Neural cell (in vitro differentiated cells): ENCODE measurements around the gene BABAM2.

Source experiments
- EP300 ChIP-seq: fragments of 450-650 bp; conservative IDR thresholded peaks from 2 replicates; pipeline ENCODE4 v1.6.1; 2014; ENCODE audit warnings: antibody characterized with exemption, mild to moderate bottlenecking, moderate library complexity; ENCODE audit not compliant: poor library complexity, severe bottlenecking
- EZH2 ChIP-seq: fragments of 200-600, 300-800 bp; shearing (Covaris generic), sonication (generic); IDR thresholded peaks from 2 replicates; pipeline ENCODE4 v1.6.1; 2014; ENCODE audit warnings: antibody characterized with exemption, low read length, borderline replicate concordance, mild to moderate bottlenecking; ENCODE audit not compliant: insufficient read depth, poor library complexity, severe bottlenecking
- MXI1 ChIP-seq: fragments of 450-650 bp; conservative IDR thresholded peaks from 2 replicates; pipeline ENCODE4 v1.6.1; 2014; ENCODE audit warnings: antibody characterized with exemption, mild to moderate bottlenecking; ENCODE audit not compliant: poor library complexity, severe bottlenecking
- POLR2AphosphoS5 ChIP-seq: IDR thresholded peaks from 2 replicates; pipeline ENCODE4 v1.6.1; 2012
- SMC3 ChIP-seq: fragments of 450-650 bp; conservative IDR thresholded peaks from 2 replicates; pipeline ENCODE4 v1.6.1; 2014; ENCODE audit warnings: antibody characterized with exemption, mild to moderate bottlenecking, moderate library complexity; ENCODE audit not compliant: poor library complexity
- TAF1 ChIP-seq: IDR thresholded peaks from 2 replicates; pipeline ENCODE4 v1.6.1; 2012; ENCODE audit warnings: low read depth
- TF ChIP-seq, protein P1 (sequence below): fragments of 450-650 bp; IDR thresholded peaks from 2 replicates; pipeline ENCODE4 v1.5.1; 2014; ENCODE audit warnings: antibody characterized with exemption, mild to moderate bottlenecking, moderate library complexity; ENCODE audit not compliant: poor library complexity, severe bottlenecking
- TF ChIP-seq, protein P2 (sequence below): IDR thresholded peaks from 2 replicates; pipeline ENCODE4 v1.6.1; 2012; ENCODE audit warnings: borderline replicate concordance

DNA sequence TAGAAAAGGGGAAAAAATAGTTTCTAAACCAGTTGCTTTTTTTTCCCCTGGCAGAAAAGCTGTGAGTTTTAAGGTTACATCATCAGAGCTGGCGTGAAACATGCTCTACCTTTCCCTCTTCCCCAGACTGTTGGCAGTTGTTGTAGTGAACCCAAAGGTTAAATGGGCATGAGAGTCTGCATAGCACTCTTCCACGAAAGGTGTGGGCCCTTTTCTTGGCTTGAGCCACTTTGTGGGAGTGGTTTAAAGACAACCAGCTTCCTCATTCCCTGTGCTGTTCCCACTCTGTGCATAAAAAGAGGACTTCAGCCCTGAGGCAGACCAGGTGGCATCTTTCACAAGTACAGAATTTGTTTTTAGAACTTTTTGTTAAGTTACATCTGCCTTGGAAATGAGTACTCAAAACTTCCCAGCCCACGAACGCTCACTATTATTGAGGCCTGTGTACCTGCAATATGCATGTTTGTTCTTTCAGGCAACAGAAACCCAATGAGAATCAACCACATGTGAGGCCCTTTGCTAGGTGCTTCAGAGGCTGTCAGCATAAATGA is 243.8 kb downstream of the BABAM2 start:
- TF ChIP-seq TAF1 = no peak
- TF ChIP-seq, protein P1, sequence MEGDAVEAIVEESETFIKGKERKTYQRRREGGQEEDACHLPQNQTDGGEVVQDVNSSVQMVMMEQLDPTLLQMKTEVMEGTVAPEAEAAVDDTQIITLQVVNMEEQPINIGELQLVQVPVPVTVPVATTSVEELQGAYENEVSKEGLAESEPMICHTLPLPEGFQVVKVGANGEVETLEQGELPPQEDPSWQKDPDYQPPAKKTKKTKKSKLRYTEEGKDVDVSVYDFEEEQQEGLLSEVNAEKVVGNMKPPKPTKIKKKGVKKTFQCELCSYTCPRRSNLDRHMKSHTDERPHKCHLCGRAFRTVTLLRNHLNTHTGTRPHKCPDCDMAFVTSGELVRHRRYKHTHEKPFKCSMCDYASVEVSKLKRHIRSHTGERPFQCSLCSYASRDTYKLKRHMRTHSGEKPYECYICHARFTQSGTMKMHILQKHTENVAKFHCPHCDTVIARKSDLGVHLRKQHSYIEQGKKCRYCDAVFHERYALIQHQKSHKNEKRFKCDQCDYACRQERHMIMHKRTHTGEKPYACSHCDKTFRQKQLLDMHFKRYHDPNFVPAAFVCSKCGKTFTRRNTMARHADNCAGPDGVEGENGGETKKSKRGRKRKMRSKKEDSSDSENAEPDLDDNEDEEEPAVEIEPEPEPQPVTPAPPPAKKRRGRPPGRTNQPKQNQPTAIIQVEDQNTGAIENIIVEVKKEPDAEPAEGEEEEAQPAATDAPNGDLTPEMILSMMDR = no peak
- TF ChIP-seq EP300 = no peak
- no peak for TF ChIP-seq MXI1
- no peak for TF ChIP-seq SMC3
- TF ChIP-seq, protein P2, sequence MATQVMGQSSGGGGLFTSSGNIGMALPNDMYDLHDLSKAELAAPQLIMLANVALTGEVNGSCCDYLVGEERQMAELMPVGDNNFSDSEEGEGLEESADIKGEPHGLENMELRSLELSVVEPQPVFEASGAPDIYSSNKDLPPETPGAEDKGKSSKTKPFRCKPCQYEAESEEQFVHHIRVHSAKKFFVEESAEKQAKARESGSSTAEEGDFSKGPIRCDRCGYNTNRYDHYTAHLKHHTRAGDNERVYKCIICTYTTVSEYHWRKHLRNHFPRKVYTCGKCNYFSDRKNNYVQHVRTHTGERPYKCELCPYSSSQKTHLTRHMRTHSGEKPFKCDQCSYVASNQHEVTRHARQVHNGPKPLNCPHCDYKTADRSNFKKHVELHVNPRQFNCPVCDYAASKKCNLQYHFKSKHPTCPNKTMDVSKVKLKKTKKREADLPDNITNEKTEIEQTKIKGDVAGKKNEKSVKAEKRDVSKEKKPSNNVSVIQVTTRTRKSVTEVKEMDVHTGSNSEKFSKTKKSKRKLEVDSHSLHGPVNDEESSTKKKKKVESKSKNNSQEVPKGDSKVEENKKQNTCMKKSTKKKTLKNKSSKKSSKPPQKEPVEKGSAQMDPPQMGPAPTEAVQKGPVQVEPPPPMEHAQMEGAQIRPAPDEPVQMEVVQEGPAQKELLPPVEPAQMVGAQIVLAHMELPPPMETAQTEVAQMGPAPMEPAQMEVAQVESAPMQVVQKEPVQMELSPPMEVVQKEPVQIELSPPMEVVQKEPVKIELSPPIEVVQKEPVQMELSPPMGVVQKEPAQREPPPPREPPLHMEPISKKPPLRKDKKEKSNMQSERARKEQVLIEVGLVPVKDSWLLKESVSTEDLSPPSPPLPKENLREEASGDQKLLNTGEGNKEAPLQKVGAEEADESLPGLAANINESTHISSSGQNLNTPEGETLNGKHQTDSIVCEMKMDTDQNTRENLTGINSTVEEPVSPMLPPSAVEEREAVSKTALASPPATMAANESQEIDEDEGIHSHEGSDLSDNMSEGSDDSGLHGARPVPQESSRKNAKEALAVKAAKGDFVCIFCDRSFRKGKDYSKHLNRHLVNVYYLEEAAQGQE = no peak
- no peak for TF ChIP-seq POLR2AphosphoS5
- TF ChIP-seq EZH2 = no peak
